Stomach (tissue), 4 donors: ENCODE measurements around the gene C3orf22.

Experiments used
- CTCF ChIP-seq, 7 experiments: fragments of 450-650 bp in 4 of 7; fragments of 200-600 bp in 3 of 7; sonication (generic) in 3 of 7; IDR thresholded peaks; one replicate each; pipeline ENCODE4 v1.5.1; 2016 to 2019; ENCODE audit warnings: antibody characterized with exemption in 7 of 7, control low read depth in 2 of 7, mild to moderate bottlenecking in 1 of 7
- EP300 ChIP-seq: sonication (generic); formaldehyde crosslinking; IDR thresholded peaks from one replicate; pipeline ENCODE4 v1.6.1; 2017; ENCODE audit warnings: antibody characterized with exemption
- POLR2A ChIP-seq, 4 donors: fragments of 450-650 bp; IDR thresholded peaks; one replicate each; pipeline ENCODE4 v1.6.1; 2016; ENCODE audit warnings: antibody characterized with exemption in 4 of 4, control low read depth in 2 of 4, mild to moderate bottlenecking in 1 of 4, moderate library complexity in 1 of 4
- POLR2AphosphoS5 ChIP-seq, 3 donors: sonication (generic); formaldehyde crosslinking; IDR thresholded peaks; one replicate each; pipeline ENCODE4 v1.6.1; 2016; ENCODE audit warnings: antibody characterized with exemption in 3 of 3

- TF ChIP-seq CTCF (IDR thresholded peaks at IDR 0.05) (no peak), EP300 (no peak), POLR2A (IDR thresholded peaks at IDR 0.05) (no peak), POLR2AphosphoS5 (IDR thresholded peaks at IDR 0.05) (no peak)
Measured at GRCh38 chr3:126516152-126516935, 42.4 kb downstream of the C3orf22 start.
